Uterine smooth muscle cell (primary cell): ENCODE data around the gene PLA2G2D. TPM values are rescaled to one million over a fixed set of nuclear protein-coding genes. Genes with fewer than 3 reads are reported as not detected.

Experiments
- total RNA-seq: library from RNA; depleted of rRNA; stranded (reverse); fragments of >200 nt; gene quantifications from 2 replicates; pipeline ENCODE4 v1.2.3, GENCODE V29; 2014

The PLA2G2D gene, protein sequence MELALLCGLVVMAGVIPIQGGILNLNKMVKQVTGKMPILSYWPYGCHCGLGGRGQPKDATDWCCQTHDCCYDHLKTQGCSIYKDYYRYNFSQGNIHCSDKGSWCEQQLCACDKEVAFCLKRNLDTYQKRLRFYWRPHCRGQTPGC
- total RNA-seq, result not detected in 2 replicates

DNA sequence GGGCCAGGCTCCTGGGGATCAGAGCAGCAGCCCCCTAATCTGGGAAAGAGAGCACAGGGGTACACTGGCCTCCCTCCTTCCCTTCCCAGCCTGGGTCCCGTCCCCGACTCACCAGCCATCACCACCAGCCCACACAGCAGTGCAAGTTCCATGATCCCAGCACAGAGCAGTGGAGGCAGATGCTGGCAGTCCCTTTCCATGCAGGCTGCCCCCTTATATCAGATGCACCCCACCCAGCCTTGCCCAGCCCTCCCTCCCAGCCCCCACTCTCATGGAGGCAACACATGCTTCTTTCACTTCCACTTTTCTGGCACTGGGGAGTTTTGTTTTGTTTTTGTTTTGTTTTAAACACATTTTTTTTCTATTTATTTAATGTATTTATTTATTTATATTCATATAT lies at the start of gene PLA2G2D:
Gene PLA2G2D, minus strand, starts transcription at position 190 of the 400 bp plus-strand sequence. Its CDS starts 38 bp downstream, at position 152.

DNA sequence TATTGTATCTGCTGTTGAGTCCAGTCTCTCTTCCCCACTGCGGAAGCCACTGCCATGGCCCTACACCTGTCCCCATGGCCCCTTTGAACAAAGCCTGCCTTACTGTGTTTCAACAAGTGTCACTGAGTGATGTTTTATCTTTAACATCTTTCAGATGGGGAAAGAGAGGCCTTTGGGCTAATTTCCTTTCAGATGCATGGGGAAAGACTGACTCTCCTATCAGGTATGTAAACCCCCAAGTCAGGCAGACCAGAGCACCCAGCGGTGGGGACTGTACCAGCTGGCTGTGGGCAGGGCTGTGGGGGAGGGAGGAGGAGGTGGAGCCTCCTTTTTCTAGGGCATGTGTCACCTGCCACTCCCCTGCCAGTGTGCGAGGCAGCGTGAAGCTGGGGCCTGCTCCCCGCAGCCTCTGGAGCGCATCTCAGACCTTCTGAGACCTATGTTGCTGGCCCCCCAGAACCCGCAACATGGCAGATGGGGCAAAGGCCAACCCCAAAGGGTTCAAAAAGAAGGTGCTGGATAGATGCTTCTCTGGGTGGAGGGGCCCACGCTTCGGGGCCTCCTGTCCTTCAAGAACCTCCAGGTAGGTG lies 19.7 kb upstream of the PLA2G2D start, which contains the start of gene PLA2G2F:
Gene PLA2G2F, plus strand, starts transcription at position 363 of the 590 bp plus-strand sequence. Its CDS starts 105 bp downstream, at position 468.

GRCh38 chr1:20069874-20070273 lies 49.5 kb downstream of the PLA2G2D start, which contains the start of gene PLA2G5:
TSS of gene PLA2G5 (plus strand) at chr1:20070194. CDS start at chr1:20084831, 14,637 bp downstream.

Other genes with a start within 250 kb of the PLA2G2D start
- 6.2 and 8.7 TPM in 2 replicates for gene OTUD3, start 237.1 kb downstream of the PLA2G2D start, total RNA-seq
- gene PLA2G2E, start 195.9 kb downstream of the PLA2G2D start, total RNA-seq, result not detected in 2 replicates
- not detected in 2 replicates for gene PLA2G2A, start 139.9 kb downstream of the PLA2G2D start, total RNA-seq
- gene PLA2G5, start 49.3 kb downstream of the PLA2G2D start, total RNA-seq, result not detected in 2 replicates
- gene PLA2G2F, start 19.8 kb upstream of the PLA2G2D start, total RNA-seq, result not detected in 2 replicates
- gene UBXN10, start 66.6 kb upstream of the PLA2G2D start, total RNA-seq, result not detected in 2 replicates
- gene PLA2G2C, start 67.0 kb upstream of the PLA2G2D start, total RNA-seq, result under 0.01 TPM in 1 of 2 replicates, not detected in the other
- gene VWA5B1, start 171.3 kb upstream of the PLA2G2D start, total RNA-seq, result not detected in 2 replicates